ENCODE results near the gene COQ5. TPM values are rescaled to one million over a fixed set of nuclear protein-coding genes. Genes with fewer than 3 reads are reported as not detected.
A peak's percentile ranks its signal among the peaks of the same experiment; 100 is the strongest.
"Not testable (repeated sequence)": the region's sequence is repeated elsewhere in the genome, so short reads cannot be mapped to it uniquely, and the experiment has no call there.

Gene COQ5
- total RNA-seq, 1 experiment from 2014 or later, result 31.5 TPM

DNA sequence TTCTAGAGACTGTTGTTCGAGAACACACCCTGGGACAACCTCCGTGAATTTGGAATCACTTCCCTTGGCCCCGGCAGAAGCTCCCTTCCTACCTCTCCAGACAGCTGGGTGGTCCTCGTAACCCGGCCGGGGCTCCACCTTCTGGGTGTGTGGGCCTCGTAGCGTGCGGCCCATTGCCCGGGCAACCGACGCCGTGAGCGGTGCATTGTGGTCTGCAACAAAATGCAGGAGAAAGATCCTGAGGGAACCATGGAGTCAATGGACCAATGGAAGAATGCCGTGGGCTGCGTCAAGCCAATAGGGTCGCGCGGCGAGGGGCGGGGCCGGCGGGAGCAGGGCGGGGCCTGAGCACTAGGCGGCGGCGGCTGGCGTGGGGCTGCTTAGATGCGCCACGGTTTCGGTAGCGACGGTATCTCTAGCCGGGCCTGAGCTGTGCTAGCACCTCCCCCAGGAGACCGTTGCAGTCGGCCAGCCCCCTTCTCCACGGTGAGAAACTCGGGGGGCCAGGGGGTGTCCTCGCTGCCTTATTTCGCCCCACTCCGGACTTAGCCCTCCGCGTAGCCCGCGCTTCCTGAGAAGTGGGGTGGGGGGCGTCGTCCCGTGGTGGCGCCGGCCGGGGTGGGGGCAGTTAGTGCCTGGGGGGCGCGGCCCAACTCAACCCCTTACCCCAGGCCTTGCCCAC lies 33.1 kb downstream of the COQ5 start, which contains the start of gene DYNLL1:
DYNLL1 (plus strand) TSS at position 383 of the 682 bp plus-strand sequence. CDS start 309 bp downstream, outside the sequence.
- H3K9me2 ChIP-seq (replicated peaks; ENCODE audit: insufficient read depth, low read length), result no peaks in the 10 kb centered on the region
- peaks cover 19% of the 10 kb centered on the region for H3K4me1 ChIP-seq (ENCODE audit: low read length)
- peaks cover 19% of the 10 kb centered on the region for H3K79me2 ChIP-seq (ENCODE audit: low read length)
- peak within 1 kb of the TSS; percentile 96 for H3K9ac ChIP-seq (ENCODE audit: low read length)
- H3K27me3 ChIP-seq (ENCODE audit: low read length), result no peaks in the 10 kb centered on the region
- peaks cover 15% of the 10 kb centered on the region; the same call in 1 of the 2 replicates for H3K36me3 ChIP-seq (ENCODE audit: insufficient read depth, low read length)
- no peaks in the 10 kb centered on the region for H3K9me3 ChIP-seq (ENCODE audit: low read length)
- peak within 1 kb of the TSS; percentile 99 for H3K4me2 ChIP-seq (ENCODE audit: low read depth, low read length, poor library complexity, severe bottlenecking)
- peak; percentile 99 for DNase-seq
- H3K4me3 ChIP-seq (ENCODE audit: low read length), result peak within 1 kb of the TSS; percentile 96
- peaks cover 16% of the 10 kb centered on the region for H4K20me1 ChIP-seq (ENCODE audit: insufficient read depth, low read depth, low read length)
- H2AFZ ChIP-seq (ENCODE audit: low read length), result peak within 1 kb of the TSS; percentile 99
- peak within 1 kb of the TSS; percentile 86 for H3K27ac ChIP-seq (ENCODE audit: low read length)

DNA sequence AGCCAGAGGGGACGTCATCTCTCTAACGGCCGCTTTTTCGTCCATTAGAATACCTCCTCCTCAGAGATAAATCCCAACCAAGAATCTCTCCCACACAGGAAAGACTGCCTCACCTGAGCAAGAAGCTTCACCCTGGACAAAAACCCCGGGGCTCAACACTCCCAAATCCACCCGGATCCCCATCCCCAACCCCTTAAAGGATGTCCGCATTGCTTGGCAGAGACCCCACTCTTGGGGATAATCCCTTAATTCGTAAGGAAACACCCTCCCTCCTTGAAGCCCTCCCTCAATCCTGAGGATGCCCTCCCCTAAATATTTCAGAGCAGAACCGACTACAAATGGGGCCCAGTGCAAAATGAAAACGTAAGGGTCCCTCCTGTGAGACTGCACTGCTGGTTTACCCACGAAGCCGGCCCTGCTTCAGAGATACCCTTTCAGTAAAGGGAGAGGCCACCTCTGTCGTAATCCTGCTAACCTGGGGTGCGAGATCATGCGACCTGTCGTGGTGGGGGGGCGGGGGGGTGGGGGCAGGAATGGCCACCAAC lies 33.7 kb downstream of the COQ5 start:
- Histone ChIP-seq H2AFZ (ENCODE audit: low read length) (peak overlapping the region; percentile 99), H3K79me2 (ENCODE audit: low read length) (peaks cover 19% of the 10 kb centered on the region), H3K9me3 (ENCODE audit: low read length) (no peaks in the 10 kb centered on the region), H3K27me3 (ENCODE audit: low read length) (no peaks in the 10 kb centered on the region), H3K4me2 (ENCODE audit: low read depth, low read length, poor library complexity, severe bottlenecking) (peak overlapping the region; percentile 99), H3K36me3 (ENCODE audit: insufficient read depth, low read length) (peaks cover 15% of the 10 kb centered on the region; the same call in 1 of the 2 replicates), H3K9ac (ENCODE audit: low read length) (peak overlapping the region; percentile 79), H4K20me1 (ENCODE audit: insufficient read depth, low read depth, low read length) (peaks cover 16% of the 10 kb centered on the region), H3K4me1 (ENCODE audit: low read length) (peaks cover 19% of the 10 kb centered on the region), H3K4me3 (ENCODE audit: low read length) (peak overlapping the region; percentile 96), H3K27ac (ENCODE audit: low read length) (no peak overlapping the region), H3K9me2 (replicated peaks; ENCODE audit: insufficient read depth, low read length) (no peaks in the 10 kb centered on the region)
- DNase-seq, result no peak

DNA sequence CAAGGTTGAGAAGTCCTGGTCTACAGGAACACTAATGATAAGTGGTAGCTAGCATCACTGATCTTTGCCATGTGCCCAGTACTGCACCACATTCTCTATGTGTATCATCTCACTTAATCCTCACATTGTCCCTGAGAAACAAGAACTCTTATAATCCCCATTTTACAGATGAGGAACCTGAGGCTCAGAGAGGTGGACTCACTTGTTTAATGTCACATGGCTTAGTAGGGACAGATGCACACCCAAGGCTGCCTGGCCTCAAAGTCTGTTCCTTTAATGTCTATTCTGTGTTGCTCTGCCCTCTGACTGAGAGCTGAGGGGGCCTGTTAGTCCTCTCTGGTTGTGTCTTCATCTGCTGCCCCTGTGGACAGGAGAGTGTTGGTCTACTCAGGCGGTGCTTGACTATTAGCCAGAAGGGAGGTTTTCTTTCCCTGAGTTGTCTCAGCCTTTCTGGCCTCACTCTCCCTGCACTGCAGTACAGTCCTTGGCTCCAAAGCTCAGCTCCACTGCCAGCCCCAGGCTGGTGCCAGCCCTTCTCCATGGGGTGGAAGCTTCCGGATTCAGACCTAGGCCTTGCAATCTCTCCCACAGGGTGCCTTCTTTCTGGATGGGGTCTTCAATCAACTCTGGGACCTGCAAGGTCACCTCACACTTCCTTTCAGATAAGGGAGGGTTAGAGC lies 38.0 kb downstream of the COQ5 start:
- no peak for DNase-seq
- no peaks in the 10 kb centered on the region for H3K9me2 ChIP-seq (replicated peaks; ENCODE audit: insufficient read depth, low read length)
- H3K4me1 ChIP-seq (ENCODE audit: low read length), result peaks cover 9% of the 10 kb centered on the region
- no peak overlapping the region for H3K9ac ChIP-seq (ENCODE audit: low read length)
- no peaks in the 10 kb centered on the region for H4K20me1 ChIP-seq (ENCODE audit: insufficient read depth, low read depth, low read length)
- H3K36me3 ChIP-seq (ENCODE audit: insufficient read depth, low read length), result no peaks in the 10 kb centered on the region
- no peak overlapping the region for H3K4me2 ChIP-seq (ENCODE audit: low read depth, low read length, poor library complexity, severe bottlenecking)
- H3K27ac ChIP-seq (ENCODE audit: low read length), result no peak overlapping the region
- H3K79me2 ChIP-seq (ENCODE audit: low read length), result peaks cover under 1% of the 10 kb centered on the region
- no peak overlapping the region for H2AFZ ChIP-seq (ENCODE audit: low read length)
- H3K27me3 ChIP-seq (ENCODE audit: low read length), result no peaks in the 10 kb centered on the region
- no peaks in the 10 kb centered on the region for H3K9me3 ChIP-seq (ENCODE audit: low read length)
- no peak overlapping the region for H3K4me3 ChIP-seq (ENCODE audit: low read length)

DNA sequence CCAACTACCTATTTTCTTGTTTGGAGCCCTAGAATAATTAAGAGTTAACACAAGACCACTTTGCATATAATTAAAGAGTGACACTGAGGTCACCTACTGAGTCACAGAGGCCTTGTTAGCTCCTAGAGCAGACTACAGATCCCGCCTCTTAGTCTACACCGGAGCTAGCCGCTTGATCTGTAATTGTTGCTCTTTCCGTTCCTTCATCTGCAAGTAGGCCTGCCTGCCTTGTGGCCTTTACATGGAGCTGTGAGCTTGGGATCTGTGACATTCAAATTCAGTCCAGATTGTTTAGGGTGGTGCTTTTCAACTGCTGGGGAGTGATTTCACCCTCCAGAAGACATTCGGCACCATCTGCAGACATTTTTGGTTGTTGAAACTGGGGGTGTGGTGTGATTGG lies 38.6 kb downstream of the COQ5 start:
- H3K36me3 ChIP-seq (ENCODE audit: insufficient read depth, low read length), result no peaks in the 10 kb centered on the region
- no peak overlapping the region for H3K4me3 ChIP-seq (ENCODE audit: low read length)
- no peaks in the 10 kb centered on the region for H3K9me3 ChIP-seq (ENCODE audit: low read length)
- H3K9me2 ChIP-seq (replicated peaks; ENCODE audit: insufficient read depth, low read length), result no peaks in the 10 kb centered on the region
- peaks cover 7% of the 10 kb centered on the region for H3K4me1 ChIP-seq (ENCODE audit: low read length)
- no peaks in the 10 kb centered on the region for H4K20me1 ChIP-seq (ENCODE audit: insufficient read depth, low read depth, low read length)
- no peak overlapping the region for H3K4me2 ChIP-seq (ENCODE audit: low read depth, low read length, poor library complexity, severe bottlenecking)
- no peak overlapping the region for H3K9ac ChIP-seq (ENCODE audit: low read length)
- no peaks in the 10 kb centered on the region for H3K27me3 ChIP-seq (ENCODE audit: low read length)
- H2AFZ ChIP-seq (ENCODE audit: low read length), result no peak overlapping the region
- DNase-seq, result no peak
- H3K79me2 ChIP-seq (ENCODE audit: low read length), result no peaks in the 10 kb centered on the region
- H3K27ac ChIP-seq (ENCODE audit: low read length), result no peak overlapping the region

DNA sequence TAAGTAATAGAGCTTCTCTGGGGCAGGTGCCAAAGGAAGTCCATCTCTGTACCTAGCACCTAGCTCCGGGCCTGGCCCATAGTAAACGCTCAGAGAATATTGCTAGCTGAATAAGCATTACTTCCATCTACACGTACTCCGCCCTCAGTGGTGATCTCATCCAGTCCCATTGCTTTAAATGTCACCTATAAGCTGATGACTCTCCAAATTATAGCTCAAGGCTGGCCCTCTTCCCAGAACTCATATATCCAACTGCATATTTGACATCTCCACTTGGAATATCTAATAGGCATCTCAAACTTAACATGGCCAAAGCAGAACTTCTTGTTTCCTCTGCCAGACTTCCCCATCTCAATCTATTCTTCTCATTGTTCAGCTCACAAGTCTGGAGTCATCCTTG lies 39.9 kb downstream of the COQ5 start:
- H3K27me3 ChIP-seq (ENCODE audit: low read length), result no peaks in the 10 kb centered on the region
- no peaks in the 10 kb centered on the region for H3K79me2 ChIP-seq (ENCODE audit: low read length)
- no peak overlapping the region for H3K27ac ChIP-seq (ENCODE audit: low read length)
- no peak overlapping the region for H3K9ac ChIP-seq (ENCODE audit: low read length)
- no peak overlapping the region for H3K4me3 ChIP-seq (ENCODE audit: low read length)
- H2AFZ ChIP-seq (ENCODE audit: low read length), result no peak overlapping the region
- no peaks in the 10 kb centered on the region for H3K9me3 ChIP-seq (ENCODE audit: low read length)
- no peaks in the 10 kb centered on the region for H3K4me1 ChIP-seq (ENCODE audit: low read length)
- H3K36me3 ChIP-seq (ENCODE audit: insufficient read depth, low read length), result no peaks in the 10 kb centered on the region
- no peaks in the 10 kb centered on the region for H3K9me2 ChIP-seq (replicated peaks; ENCODE audit: insufficient read depth, low read length)
- no peak overlapping the region for H3K4me2 ChIP-seq (ENCODE audit: low read depth, low read length, poor library complexity, severe bottlenecking)
- DNase-seq, result no peak
- no peaks in the 10 kb centered on the region for H4K20me1 ChIP-seq (ENCODE audit: insufficient read depth, low read depth, low read length)

DNA sequence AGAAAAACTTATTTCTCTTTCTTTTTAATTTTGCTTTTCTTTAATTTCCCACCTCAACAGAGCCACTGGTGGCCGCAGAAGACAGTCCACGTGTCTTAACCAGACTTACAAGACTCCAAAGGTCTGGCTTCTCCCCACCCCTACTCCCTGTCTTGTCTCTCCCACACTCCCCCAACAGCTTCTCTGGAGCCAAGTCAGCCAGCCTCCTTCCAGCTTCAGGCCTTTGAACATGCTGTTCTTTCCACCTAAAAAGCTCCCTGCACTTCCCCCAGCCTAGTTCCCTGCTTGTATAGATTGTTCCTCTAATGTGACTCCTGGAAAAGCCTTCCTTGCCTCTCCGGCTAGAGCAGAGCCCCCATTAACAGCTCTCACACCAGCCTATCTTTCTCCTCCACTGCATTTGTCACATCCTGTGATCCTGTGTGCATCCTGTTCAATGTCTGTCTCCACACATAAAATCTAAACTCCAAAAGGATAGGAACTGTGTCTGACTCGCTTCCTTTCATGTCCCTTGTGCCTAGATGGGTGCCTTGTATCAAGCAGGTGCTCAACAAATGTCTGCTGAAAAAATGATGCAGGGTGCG lies 40.8 kb downstream of the COQ5 start:
- H3K9ac ChIP-seq (ENCODE audit: low read length), result no peak overlapping the region
- no peaks in the 10 kb centered on the region for H3K27me3 ChIP-seq (ENCODE audit: low read length)
- H3K4me1 ChIP-seq (ENCODE audit: low read length), result peaks cover 8% of the 10 kb centered on the region
- no peak overlapping the region for H3K4me3 ChIP-seq (ENCODE audit: low read length)
- H4K20me1 ChIP-seq (ENCODE audit: insufficient read depth, low read depth, low read length), result no peaks in the 10 kb centered on the region
- no peaks in the 10 kb centered on the region for H3K9me3 ChIP-seq (ENCODE audit: low read length)
- no peak overlapping the region for H3K4me2 ChIP-seq (ENCODE audit: low read depth, low read length, poor library complexity, severe bottlenecking)
- no peak overlapping the region for H3K27ac ChIP-seq (ENCODE audit: low read length)
- no peak overlapping the region for H2AFZ ChIP-seq (ENCODE audit: low read length)
- DNase-seq, result no peak
- H3K36me3 ChIP-seq (ENCODE audit: insufficient read depth, low read length), result no peaks in the 10 kb centered on the region
- H3K9me2 ChIP-seq (replicated peaks; ENCODE audit: insufficient read depth, low read length), result no peaks in the 10 kb centered on the region
- no peaks in the 10 kb centered on the region for H3K79me2 ChIP-seq (ENCODE audit: low read length)

DNA sequence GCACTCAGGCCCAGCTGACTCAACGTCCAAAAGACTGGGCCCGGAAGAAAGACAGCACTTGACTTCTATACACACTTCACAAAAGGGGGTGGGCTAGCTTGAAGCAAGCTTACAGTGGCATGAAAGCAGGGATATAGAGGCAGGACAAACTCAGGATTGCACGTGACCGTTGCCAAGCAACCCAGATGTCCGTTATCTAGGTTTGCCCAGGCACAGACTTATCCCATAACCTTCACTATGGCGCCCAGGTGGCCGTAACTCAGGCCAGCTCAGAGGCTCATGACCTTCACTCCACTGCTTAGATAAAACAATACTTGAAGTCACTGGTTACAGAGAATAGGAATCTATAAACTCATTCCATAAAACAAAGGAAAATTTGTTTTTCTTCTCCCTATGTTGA lies 41.4 kb downstream of the COQ5 start:
- not testable (repeated sequence) for H3K27me3 ChIP-seq (ENCODE audit: low read length); H3K9me2 ChIP-seq (replicated peaks; ENCODE audit: insufficient read depth, low read length); H3K9me3 ChIP-seq (ENCODE audit: low read length); H3K79me2 ChIP-seq (ENCODE audit: low read length); H3K9ac ChIP-seq (ENCODE audit: low read length); H3K4me1 ChIP-seq (ENCODE audit: low read length); H2AFZ ChIP-seq (ENCODE audit: low read length); H3K4me2 ChIP-seq (ENCODE audit: low read depth, low read length, poor library complexity, severe bottlenecking); H3K4me3 ChIP-seq (ENCODE audit: low read length); H3K27ac ChIP-seq (ENCODE audit: low read length); H4K20me1 ChIP-seq (ENCODE audit: insufficient read depth, low read depth, low read length); DNase-seq; H3K36me3 ChIP-seq (ENCODE audit: insufficient read depth, low read length)
